Karpas-422 (cell line): ENCODE results near the gene MTCL1. TPM values are rescaled to one million over a fixed set of nuclear protein-coding genes. Genes with fewer than 3 reads are reported as not detected.

ENCODE experiments used
- DNase-seq: peaks from one replicate; pipeline ENCODE4 v3.0.0-alpha.2; 2015
- H2AFZ ChIP-seq: fragments of 200-600 bp; sonication (generic); 2 replicates; pipeline ENCODE4 v1.6.1; 2014; ENCODE audit warnings: antibody characterized with exemption, low read length, mixed read lengths
- H3K27ac ChIP-seq: fragments of 200-600 bp; sonication (generic); 2 replicates; pipeline ENCODE4 v1.5.1; 2014; ENCODE audit warnings: mild to moderate bottlenecking, low read length, moderate library complexity
- H3K27me3 ChIP-seq: fragments of 200-600 bp; sonication (generic); 2 replicates; pipeline ENCODE4 v1.6.1; 2014; ENCODE audit warnings: low read length, mixed read lengths
- H3K36me3 ChIP-seq: fragments of 200-600 bp; sonication (generic); 2 replicates; pipeline ENCODE4 v1.6.1; 2014; ENCODE audit warnings: low read length, mixed read lengths; ENCODE audit not compliant: insufficient read depth
- H3K4me1 ChIP-seq: fragments of 200-600 bp; sonication (generic); 2 replicates; pipeline ENCODE4 v1.6.1; 2014; ENCODE audit warnings: mild to moderate bottlenecking, low read length, mixed read lengths
- H3K4me2 ChIP-seq: fragments of 200-600 bp; sonication (generic); 2 replicates; pipeline ENCODE4 v1.6.1; 2014; ENCODE audit warnings: low read length, low read depth, mild to moderate bottlenecking; ENCODE audit not compliant: poor library complexity, severe bottlenecking
- H3K4me3 ChIP-seq: fragments of 200-600 bp; sonication (generic); 2 replicates; pipeline ENCODE4 v1.5.1; 2014; ENCODE audit warnings: mild to moderate bottlenecking, antibody characterized with exemption, low read length, mixed read lengths
- H3K79me2 ChIP-seq: fragments of 200-600 bp; sonication (generic); 2 replicates; pipeline ENCODE4 v1.6.1; 2014; ENCODE audit warnings: mild to moderate bottlenecking, low read length, mixed read lengths
- H3K9ac ChIP-seq: fragments of 200-600 bp; sonication (generic); 2 replicates; pipeline ENCODE4 v1.6.0; 2014; ENCODE audit warnings: low read length
- H3K9me2 ChIP-seq: fragments of 200-600 bp; sonication (generic), shearing (Covaris generic); replicated peaks from 2 replicates; pipeline ENCODE4 v1.6.0; 2014; ENCODE audit warnings: mild to moderate bottlenecking, low read length, moderate library complexity; ENCODE audit not compliant: insufficient read depth
- H3K9me3 ChIP-seq: fragments of 300-700, 200-600 bp; sonication (generic); 2 replicates; pipeline ENCODE4 v1.6.1; 2014; ENCODE audit warnings: low read length, mixed read lengths
- H4K20me1 ChIP-seq: fragments of 200-600 bp; sonication (generic); 2 replicates; pipeline ENCODE4 v1.6.1; 2014; ENCODE audit warnings: mild to moderate bottlenecking, antibody characterized with exemption, low read length, low read depth; ENCODE audit not compliant: insufficient read depth
- total RNA-seq: library from RNA; depleted of rRNA; stranded (reverse); fragments of >200 nt; shearing (Covaris generic); gene quantifications from 2 replicates; pipeline ENCODE4 v1.2.3, GENCODE V29; 2014; ENCODE audit warnings: low replicate concordance

The MTCL1 gene
- total RNA-seq, 1 experiment from 2014 or later, result 2.9 TPM

- no peaks in the 10 kb centered on the region for H3K36me3 ChIP-seq
- no peak overlapping the region for H3K4me2 ChIP-seq
- H3K4me3 ChIP-seq, result no peak overlapping the region
- H3K9ac ChIP-seq, result no peak overlapping the region
- H3K9me2 ChIP-seq, result no peaks in the 10 kb centered on the region
- no peaks in the 10 kb centered on the region for H3K79me2 ChIP-seq
- H4K20me1 ChIP-seq, result no peaks in the 10 kb centered on the region
- H3K27ac ChIP-seq, result no peak overlapping the region
- no peaks in the 10 kb centered on the region for H3K9me3 ChIP-seq
- DNase-seq, result no peak
- no peak overlapping the region for H2AFZ ChIP-seq
- H3K4me1 ChIP-seq, result no peaks in the 10 kb centered on the region
- 0 out of 2 replicates have a peak, but pooled peaks cover 3% of the 10 kb centered on the region for H3K27me3 ChIP-seq
Measured at GRCh38 chr18:8856769-8857393, 151.5 kb downstream of the MTCL1 start.

- Histone ChIP-seq H2AFZ (no peak overlapping the region), H3K27ac (no peak overlapping the region), H3K9ac (no peak overlapping the region), H3K9me3 (no peaks in the 10 kb centered on the region), H3K4me1 (no peaks in the 10 kb centered on the region), H3K9me2 (no peaks in the 10 kb centered on the region), H3K4me2 (no peak overlapping the region), H3K36me3 (no peaks in the 10 kb centered on the region), H3K4me3 (no peak overlapping the region), H3K79me2 (no peaks in the 10 kb centered on the region), H3K27me3 (0 out of 2 replicates have a peak, but pooled peaks cover 3% of the 10 kb centered on the region), H4K20me1 (no peaks in the 10 kb centered on the region)
- no peak for DNase-seq
Measured at GRCh38 chr18:8857806-8858205, 152.4 kb downstream of the MTCL1 start.

GRCh38 chr18:8858888-8859511, 153.6 kb downstream of the MTCL1 start:
- Histone ChIP-seq H3K9ac (no peak overlapping the region), H3K4me2 (no peak overlapping the region), H3K36me3 (no peaks in the 10 kb centered on the region), H3K27me3 (0 out of 2 replicates have a peak, but pooled peaks cover 3% of the 10 kb centered on the region), H3K9me3 (no peaks in the 10 kb centered on the region), H3K4me1 (no peaks in the 10 kb centered on the region), H3K9me2 (no peaks in the 10 kb centered on the region), H3K4me3 (no peak overlapping the region), H4K20me1 (no peaks in the 10 kb centered on the region), H3K27ac (no peak overlapping the region), H3K79me2 (no peaks in the 10 kb centered on the region), H2AFZ (no peak overlapping the region)
- no peak for DNase-seq

- DNase-seq, result no peak
Measured at GRCh38 chr18:8860845-8861642, 155.7 kb downstream of the MTCL1 start.

GRCh38 chr18:8863427-8863826, 158.1 kb downstream of the MTCL1 start:
- no peak for DNase-seq
- Histone ChIP-seq H3K36me3 (no peaks in the 10 kb centered on the region), H3K27me3 (no peaks in the 10 kb centered on the region), H3K4me3 (no peak overlapping the region), H3K79me2 (no peaks in the 10 kb centered on the region), H3K4me1 (no peaks in the 10 kb centered on the region), H3K9me3 (no peaks in the 10 kb centered on the region), H3K27ac (no peak overlapping the region), H3K9ac (no peak overlapping the region), H4K20me1 (no peaks in the 10 kb centered on the region), H3K9me2 (no peaks in the 10 kb centered on the region), H3K4me2 (no peak overlapping the region), H2AFZ (no peak overlapping the region)

More at GRCh38 chr18:8860845-8861642, 155.7 kb downstream of the MTCL1 start:
- Histone ChIP-seq H3K4me1 (no peaks in the 10 kb centered on the region), H3K9me3 (no peaks in the 10 kb centered on the region), H3K9ac (no peak overlapping the region), H3K27ac (no peak overlapping the region), H3K27me3 (0 out of 2 replicates have a peak, but pooled peaks cover 3% of the 10 kb centered on the region), H3K36me3 (no peaks in the 10 kb centered on the region), H3K4me2 (no peak overlapping the region), H3K4me3 (no peak overlapping the region), H2AFZ (no peak overlapping the region), H3K9me2 (no peaks in the 10 kb centered on the region), H3K79me2 (no peaks in the 10 kb centered on the region), H4K20me1 (no peaks in the 10 kb centered on the region)

- no peaks in the 10 kb centered on the region for H3K9me3 ChIP-seq
- H3K79me2 ChIP-seq, result no peaks in the 10 kb centered on the region
- no peak overlapping the region for H3K4me3 ChIP-seq
- H3K9me2 ChIP-seq, result no peaks in the 10 kb centered on the region
- no peaks in the 10 kb centered on the region for H3K27me3 ChIP-seq
- no peak overlapping the region for H3K4me2 ChIP-seq
- no peak overlapping the region for H2AFZ ChIP-seq
- no peaks in the 10 kb centered on the region for H3K36me3 ChIP-seq
- no peak overlapping the region for H3K27ac ChIP-seq
- DNase-seq, result no peak
- no peak overlapping the region for H3K9ac ChIP-seq
- H3K4me1 ChIP-seq, result no peaks in the 10 kb centered on the region
- H4K20me1 ChIP-seq, result no peaks in the 10 kb centered on the region
Measured at GRCh38 chr18:8865934-8866333, 160.6 kb downstream of the MTCL1 start.

- no peak overlapping the region for H3K4me3 ChIP-seq
- H3K4me1 ChIP-seq, result no peaks in the 10 kb centered on the region
- H3K79me2 ChIP-seq, result no peaks in the 10 kb centered on the region
- no peaks in the 10 kb centered on the region for H3K9me3 ChIP-seq
- no peaks in the 10 kb centered on the region for H3K9me2 ChIP-seq
- H3K36me3 ChIP-seq, result no peaks in the 10 kb centered on the region
- H3K4me2 ChIP-seq, result no peak overlapping the region
- DNase-seq, result no peak
- no peak overlapping the region for H3K9ac ChIP-seq
- no peaks in the 10 kb centered on the region for H4K20me1 ChIP-seq
- H3K27me3 ChIP-seq, result no peaks in the 10 kb centered on the region
- no peak overlapping the region for H3K27ac ChIP-seq
- H2AFZ ChIP-seq, result no peak overlapping the region
Measured at GRCh38 chr18:8866679-8867078, 161.3 kb downstream of the MTCL1 start.

GRCh38 chr18:8868276-8868675, 162.9 kb downstream of the MTCL1 start:
- DNase-seq, result no peak
- Histone ChIP-seq H3K9me2 (no peaks in the 10 kb centered on the region), H3K4me2 (no peak overlapping the region), H2AFZ (no peak overlapping the region), H3K9me3 (no peaks in the 10 kb centered on the region), H3K4me3 (no peak overlapping the region), H3K36me3 (no peaks in the 10 kb centered on the region), H3K27ac (no peak overlapping the region), H3K27me3 (no peaks in the 10 kb centered on the region), H3K4me1 (no peaks in the 10 kb centered on the region), H4K20me1 (no peaks in the 10 kb centered on the region), H3K79me2 (no peaks in the 10 kb centered on the region), H3K9ac (no peak overlapping the region)
